ENCODE results near the gene LGR6. TPM values are rescaled to one million over a fixed set of nuclear protein-coding genes. Genes with fewer than 3 reads are reported as not detected.

LGR6 gene
- total and polyA plus RNA-seq, 2 of the 4 experiments (the other 2 are of a cell fraction): not detected

GRCh38 chr1:202204065-202204464 is 10.5 kb downstream of the LGR6 start:
- no peaks in the 10 kb centered on the region for H3K9me1 ChIP-seq (ENCODE audit: insufficient read depth, low read length)
- H2AK5ac ChIP-seq (ENCODE audit: low read depth, low read length): no peak overlapping the region
- no peak overlapping the region for H2AK9ac ChIP-seq (replicated peaks; ENCODE audit: low read depth, low read length, poor library complexity)
- no peak overlapping the region for H3K4ac ChIP-seq (ENCODE audit: low read depth, low read length)
- no peaks in the 10 kb centered on the region for H4K20me1 ChIP-seq (ENCODE audit: insufficient read depth, low read length)
- no peak overlapping the region for H2BK20ac ChIP-seq (ENCODE audit: low read depth, low read length)
- in situ Hi-C loops (cut with MboI; ENCODE audit: low sequenced_read_pairs) (loop anchor here (5.0 kb wide), 1 partner anchor 108 kb away; no protein-coding TSS in a partner anchor), intact Hi-C loops (cut with micrococcal nuclease) (no loop called here), dilution Hi-C loops (cut with HindIII; ENCODE audit: low sequenced_read_pairs, unreplicated experiment) (no loop called here)
- H3K4me1 ChIP-seq (ENCODE audit: control insufficient read depth, insufficient read depth, low read length): no peaks in the 10 kb centered on the region
- no peak for DNase-seq
- no peak overlapping the region for H3K23ac ChIP-seq (ENCODE audit: low read depth, low read length)
- H3K9me3 ChIP-seq (ENCODE audit: control insufficient read depth, insufficient read depth, low read length): no peaks in the 10 kb centered on the region; the same call in 1 of the 2 replicates
- H3K79me1 ChIP-seq (ENCODE audit: low read depth in 1 of 2, low read length in 2 of 2): no peaks in the 10 kb centered on the region
- no CpG with 5 or more reads among the region's 1 CpG for WGBS, 2 experiments (ENCODE audit: extremely low coverage in 2 of 2, insufficient read length in 1 of 2)
- H4K5ac ChIP-seq (ENCODE audit: low read depth, low read length): no peak overlapping the region
- H2BK120ac ChIP-seq (ENCODE audit: low read depth, low read length): no peak overlapping the region
- no peaks in the 10 kb centered on the region for H3K36me3 ChIP-seq (ENCODE audit: control insufficient read depth, insufficient read depth, low read length)
- H2AFZ ChIP-seq (replicated peaks; ENCODE audit: low read length, poor library complexity): no peak overlapping the region
- no peak overlapping the region for H3K9ac ChIP-seq (ENCODE audit: low read depth, low read length)
- H2BK5ac ChIP-seq (ENCODE audit: low read depth, low read length, poor library complexity, severe bottlenecking): peak overlapping the region; percentile 82
- H3K14ac ChIP-seq (replicated peaks; ENCODE audit: low read depth, low read length): no peak overlapping the region
- ChIA-PET CTCF (no interaction called here), POLR2A (ENCODE audit: unreplicated experiment) (no interaction called here)
- H3K27me3 ChIP-seq (ENCODE audit: control insufficient read depth, insufficient read depth, low read length): peaks cover 50% of the 10 kb centered on the region
- H3K27ac ChIP-seq (ENCODE audit: insufficient read depth, low read length): no peak overlapping the region
- H3K4me3 ChIP-seq (ENCODE audit: insufficient read depth, low read depth, low read length): no peak overlapping the region
- no TSS peak for BruUV-seq (replicated peaks)
- H4K8ac ChIP-seq (ENCODE audit: low read depth in 2 of 2, low read length in 2 of 2): no peak overlapping the region
- no peak overlapping the region for H2BK15ac ChIP-seq (ENCODE audit: low read depth, low read length)
- no peak for ATAC-seq (ENCODE audit: low read depth)
- TF ChIP-seq MXI1 (IDR thresholded peaks at IDR 0.05; ENCODE audit: borderline replicate concordance, low read depth, low read length): no peak
- no peak for TF ChIP-seq RAD21 (IDR thresholded peaks at IDR 0.05; ENCODE audit: low read length)
- TF ChIP-seq, protein P1, sequence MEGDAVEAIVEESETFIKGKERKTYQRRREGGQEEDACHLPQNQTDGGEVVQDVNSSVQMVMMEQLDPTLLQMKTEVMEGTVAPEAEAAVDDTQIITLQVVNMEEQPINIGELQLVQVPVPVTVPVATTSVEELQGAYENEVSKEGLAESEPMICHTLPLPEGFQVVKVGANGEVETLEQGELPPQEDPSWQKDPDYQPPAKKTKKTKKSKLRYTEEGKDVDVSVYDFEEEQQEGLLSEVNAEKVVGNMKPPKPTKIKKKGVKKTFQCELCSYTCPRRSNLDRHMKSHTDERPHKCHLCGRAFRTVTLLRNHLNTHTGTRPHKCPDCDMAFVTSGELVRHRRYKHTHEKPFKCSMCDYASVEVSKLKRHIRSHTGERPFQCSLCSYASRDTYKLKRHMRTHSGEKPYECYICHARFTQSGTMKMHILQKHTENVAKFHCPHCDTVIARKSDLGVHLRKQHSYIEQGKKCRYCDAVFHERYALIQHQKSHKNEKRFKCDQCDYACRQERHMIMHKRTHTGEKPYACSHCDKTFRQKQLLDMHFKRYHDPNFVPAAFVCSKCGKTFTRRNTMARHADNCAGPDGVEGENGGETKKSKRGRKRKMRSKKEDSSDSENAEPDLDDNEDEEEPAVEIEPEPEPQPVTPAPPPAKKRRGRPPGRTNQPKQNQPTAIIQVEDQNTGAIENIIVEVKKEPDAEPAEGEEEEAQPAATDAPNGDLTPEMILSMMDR (conservative IDR thresholded peaks at IDR 0.05; ENCODE audit: low read depth, low read length): no peak
- no peak for TF ChIP-seq BHLHE40 (IDR thresholded peaks at IDR 0.05; ENCODE audit: low read depth, low read length)
- TF ChIP-seq, protein P2, sequence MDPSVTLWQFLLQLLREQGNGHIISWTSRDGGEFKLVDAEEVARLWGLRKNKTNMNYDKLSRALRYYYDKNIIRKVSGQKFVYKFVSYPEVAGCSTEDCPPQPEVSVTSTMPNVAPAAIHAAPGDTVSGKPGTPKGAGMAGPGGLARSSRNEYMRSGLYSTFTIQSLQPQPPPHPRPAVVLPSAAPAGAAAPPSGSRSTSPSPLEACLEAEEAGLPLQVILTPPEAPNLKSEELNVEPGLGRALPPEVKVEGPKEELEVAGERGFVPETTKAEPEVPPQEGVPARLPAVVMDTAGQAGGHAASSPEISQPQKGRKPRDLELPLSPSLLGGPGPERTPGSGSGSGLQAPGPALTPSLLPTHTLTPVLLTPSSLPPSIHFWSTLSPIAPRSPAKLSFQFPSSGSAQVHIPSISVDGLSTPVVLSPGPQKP (IDR thresholded peaks at IDR 0.05; ENCODE audit: borderline replicate concordance, low read depth, low read length): no peak
- TF ChIP-seq CHD1 (IDR thresholded peaks at IDR 0.05; ENCODE audit: low read depth, low read length): no peak
- no peak for TF ChIP-seq FOS (IDR thresholded peaks at IDR 0.05; ENCODE audit: low read depth, low read length)
- TF ChIP-seq RFX5 (IDR thresholded peaks at IDR 0.05; ENCODE audit: low read depth, low read length): no peak
- TF ChIP-seq CEBPB (IDR thresholded peaks at IDR 0.05; ENCODE audit: low read depth, low read length): no peak
- no peak for TF ChIP-seq MAZ (IDR thresholded peaks at IDR 0.05; ENCODE audit: borderline replicate concordance, low read depth, low read length)
- TF ChIP-seq, protein P3, sequence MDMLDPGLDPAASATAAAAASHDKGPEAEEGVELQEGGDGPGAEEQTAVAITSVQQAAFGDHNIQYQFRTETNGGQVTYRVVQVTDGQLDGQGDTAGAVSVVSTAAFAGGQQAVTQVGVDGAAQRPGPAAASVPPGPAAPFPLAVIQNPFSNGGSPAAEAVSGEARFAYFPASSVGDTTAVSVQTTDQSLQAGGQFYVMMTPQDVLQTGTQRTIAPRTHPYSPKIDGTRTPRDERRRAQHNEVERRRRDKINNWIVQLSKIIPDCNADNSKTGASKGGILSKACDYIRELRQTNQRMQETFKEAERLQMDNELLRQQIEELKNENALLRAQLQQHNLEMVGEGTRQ (IDR thresholded peaks at IDR 0.05; ENCODE audit: low read depth, low read length): no peak
- no peak for TF ChIP-seq RCOR1 (IDR thresholded peaks at IDR 0.05; ENCODE audit: insufficient replicate concordance, low read length)
- no peak for TF ChIP-seq SMC3 (IDR thresholded peaks at IDR 0.05; ENCODE audit: low read depth, low read length)
- no peak for TF ChIP-seq NFE2L2 (IDR thresholded peaks at IDR 0.05; ENCODE audit: low read depth, low read length)
- TF ChIP-seq MAFK (IDR thresholded peaks at IDR 0.05; ENCODE audit: low read depth, low read length): no peak
- TF ChIP-seq POLR2A (IDR thresholded peaks at IDR 0.05; ENCODE audit: low read depth, low read length): no peak
- H3K4me2 ChIP-seq (ENCODE audit: low read depth, low read length): no peak overlapping the region
- no peak overlapping the region for H3K18ac ChIP-seq (ENCODE audit: low read depth, low read length)
- H4K91ac ChIP-seq (ENCODE audit: insufficient read depth, low read depth, low read length): no peak overlapping the region
- no peak overlapping the region for H3K56ac ChIP-seq (ENCODE audit: extremely low read depth, insufficient read depth, low read length)
